B cell (primary cell): ENCODE data around the gene CEMIP. TPM values are rescaled to one million over a fixed set of nuclear protein-coding genes. Genes with fewer than 3 reads are reported as not detected.

Source experiments
- ATAC-seq: fragments of 200-7000 bp; cut with Tn5 transposase; one replicate; pipeline ENCODE4 v1.10.0; 2021; ENCODE audit warnings: low read depth, mild to moderate bottlenecking, moderate number of reproducible peaks, moderate library complexity
- CTCF ChIA-PET: fragments of 350-600 bp; sonication (Branson Sonifier 250); formaldehyde crosslinking; loops from one replicate; lab custom pipeline; 2021; ENCODE audit warnings: antibody characterized with exemption, inconsistent platforms; lab: Charles Lee
- POLR2A ChIA-PET: fragments of 350-600 bp; sonication (Branson Sonifier 250); formaldehyde crosslinking; loops from one replicate; lab custom pipeline; 2021; ENCODE audit warnings: antibody characterized with exemption; lab: Charles Lee
- DNase-seq: peaks from one replicate; pipeline ENCODE4 v3.0.0; 2013
- H2AFZ ChIP-seq: 2 replicates; pipeline ENCODE4 v1.6.1; 2012; ENCODE audit warnings: mild to moderate bottlenecking, low read depth, low read length; ENCODE audit not compliant: insufficient read depth, poor library complexity, severe bottlenecking
- H3K27ac ChIP-seq, 2 donors: 1 replicate in 1 of 2; 2 replicates in 1 of 2; pipeline ENCODE4 v1.5.1; 2012 to 2013; ENCODE audit warnings: low read length in 2 of 2, mild to moderate bottlenecking in 2 of 2, moderate library complexity in 1 of 2
- H3K27me3 ChIP-seq, 4 experiments: fragments of 200-600 bp in 1 of 4; sonication (generic) in 1 of 4; replicated peaks in 1 of 4; 1 replicate in 2 of 4; 2 replicates in 2 of 4; pipeline versions ENCODE4 v1.6.1 to v1.7.0; 2013 to 2016; ENCODE audit warnings: low read length in 3 of 4, mild to moderate bottlenecking in 2 of 4, mixed read lengths in 1 of 4, moderate library complexity in 1 of 4; ENCODE audit not compliant: insufficient read depth in 4 of 4, control insufficient read depth in 3 of 4; ENCODE audit errors: control extremely low read depth in 1 of 4
- H3K36me3 ChIP-seq, 2 experiments: replicated peaks in 1 of 2; 1 replicate in 1 of 2; 2 replicates in 1 of 2; pipeline versions ENCODE4 v1.6.1 to v1.7.1; 2013; ENCODE audit warnings: low read length in 1 of 2; ENCODE audit not compliant: insufficient read depth in 2 of 2, control insufficient read depth in 1 of 2; ENCODE audit errors: control extremely low read depth in 1 of 2, extremely low read depth in 1 of 2
- H3K4me1 ChIP-seq, 2 donors: fragments of 200-600 bp in 1 of 2; sonication (generic) in 1 of 2; 1 replicate in 1 of 2; 2 replicates in 1 of 2; pipeline versions ENCODE4 v1.5.1 to v1.6.1; 2013 to 2017; ENCODE audit warnings: low read length in 2 of 2; ENCODE audit not compliant: control insufficient read depth in 2 of 2, insufficient read depth in 2 of 2
- H3K4me2 ChIP-seq: replicated peaks from 2 replicates; pipeline ENCODE3; 2012; ENCODE audit warnings: mild to moderate bottlenecking, low read depth, low read length; ENCODE audit not compliant: poor library complexity, severe bottlenecking
- H3K4me3 ChIP-seq, 5 experiments: fragments of 200-600 bp in 1 of 5; sonication (generic) in 1 of 5; 1 replicate in 3 of 5; 2 replicates in 2 of 5; pipeline versions ENCODE4 v1.5.1 to v1.7.0; 2011 to 2016; ENCODE audit warnings: low read length in 4 of 5, mild to moderate bottlenecking in 4 of 5, low read depth in 2 of 5, control low read depth in 1 of 5, moderate library complexity in 1 of 5; ENCODE audit not compliant: insufficient read depth in 1 of 5; ENCODE audit errors: control extremely low read depth in 1 of 5, extremely low read depth in 1 of 5
- H3K79me2 ChIP-seq: fragments of 200-600 bp; sonication (generic); one replicate; pipeline ENCODE4 v1.6.0; 2016; ENCODE audit warnings: low read length; ENCODE audit not compliant: control insufficient read depth, insufficient read depth
- H3K9ac ChIP-seq: fragments of 200-600 bp; sonication (generic); 2 replicates; pipeline ENCODE4 v1.6.1; 2017; ENCODE audit warnings: mild to moderate bottlenecking, low read length, moderate library complexity
- H3K9me3 ChIP-seq, 3 donors: one replicate each; pipeline versions ENCODE4 v1.6.1 to v1.7.1; 2013; ENCODE audit warnings: low read length in 2 of 3; ENCODE audit not compliant: control insufficient read depth in 2 of 3, insufficient read depth in 1 of 3; ENCODE audit errors: control extremely low read depth in 1 of 3
- H4K20me1 ChIP-seq: 2 replicates; pipeline ENCODE4 v1.6.0; 2012; ENCODE audit warnings: mild to moderate bottlenecking, low read length; ENCODE audit not compliant: insufficient read depth, control insufficient read depth, poor library complexity, severe bottlenecking
- H3K27ac Mint-ChIP-seq: one replicate; pipeline ENCODE4 v1.8.0; 2021; ENCODE audit warnings: mixed read lengths
- H3K27me3 Mint-ChIP-seq: one replicate; pipeline ENCODE4 v1.8.0; 2021; ENCODE audit warnings: mixed read lengths
- H3K4me1 Mint-ChIP-seq: one replicate; pipeline ENCODE4 v1.8.0; 2021; ENCODE audit warnings: mixed read lengths
- H3K4me3 Mint-ChIP-seq: one replicate; pipeline ENCODE4 v1.8.0; 2021; ENCODE audit warnings: mixed read lengths
- H3K9me3 Mint-ChIP-seq: one replicate; pipeline ENCODE4 v1.8.0; 2022; ENCODE audit warnings: mixed read lengths; ENCODE audit not compliant: insufficient read depth
- EZH2 ChIP-seq: IDR thresholded peaks from 2 replicates; pipeline ENCODE4 v1.6.1; 2012; ENCODE audit warnings: borderline replicate concordance, low read depth, mild to moderate bottlenecking, moderate library complexity, low read length; ENCODE audit not compliant: insufficient read depth, poor library complexity, severe bottlenecking
- WGBS: methylation state at CpG from one replicate; pipeline ENCODE4 v1.1.5; 2013; ENCODE audit warnings: missing lambda C conversion rate; ENCODE audit not compliant: insufficient coverage; 5-methylcytosine and 5-hydroxymethylcytosine counted together
- intact Hi-C: fragments of 100-400 bp; cut with micrococcal nuclease; formaldehyde crosslinking; loops from one replicate; pipeline ENCODE4 v1.10.0; 2022
- polyA plus RNA-seq: library from polyadenylated mRNA; depleted of rRNA; stranded (reverse); fragments of >200 nt; gene quantifications from 2 replicates; pipeline ENCODE4 v1.2.3, GENCODE V29; 2012
- total RNA-seq, 2 donors: library from RNA; stranded (reverse); fragments of 120-200 nt in 1 of 2; gene quantifications; 1 replicate in 1 of 2; 2 replicates in 1 of 2; pipeline versions ENCODE4 v1.2.3 to v1.2.4, GENCODE V29; 2013 to 2022
- TF ChIP-seq, protein P1 (sequence below): fragments of 200-600 bp; IDR thresholded peaks from one replicate; pipeline ENCODE4 v1.8.0; 2022; ENCODE audit warnings: antibody characterized with exemption, mild to moderate bottlenecking

The CEMIP gene
- total and polyA plus RNA-seq, 2 donors (not counting 1 experiment from before 2014, with no cell fraction given): 0.32 TPM; not detected in 1

DNA sequence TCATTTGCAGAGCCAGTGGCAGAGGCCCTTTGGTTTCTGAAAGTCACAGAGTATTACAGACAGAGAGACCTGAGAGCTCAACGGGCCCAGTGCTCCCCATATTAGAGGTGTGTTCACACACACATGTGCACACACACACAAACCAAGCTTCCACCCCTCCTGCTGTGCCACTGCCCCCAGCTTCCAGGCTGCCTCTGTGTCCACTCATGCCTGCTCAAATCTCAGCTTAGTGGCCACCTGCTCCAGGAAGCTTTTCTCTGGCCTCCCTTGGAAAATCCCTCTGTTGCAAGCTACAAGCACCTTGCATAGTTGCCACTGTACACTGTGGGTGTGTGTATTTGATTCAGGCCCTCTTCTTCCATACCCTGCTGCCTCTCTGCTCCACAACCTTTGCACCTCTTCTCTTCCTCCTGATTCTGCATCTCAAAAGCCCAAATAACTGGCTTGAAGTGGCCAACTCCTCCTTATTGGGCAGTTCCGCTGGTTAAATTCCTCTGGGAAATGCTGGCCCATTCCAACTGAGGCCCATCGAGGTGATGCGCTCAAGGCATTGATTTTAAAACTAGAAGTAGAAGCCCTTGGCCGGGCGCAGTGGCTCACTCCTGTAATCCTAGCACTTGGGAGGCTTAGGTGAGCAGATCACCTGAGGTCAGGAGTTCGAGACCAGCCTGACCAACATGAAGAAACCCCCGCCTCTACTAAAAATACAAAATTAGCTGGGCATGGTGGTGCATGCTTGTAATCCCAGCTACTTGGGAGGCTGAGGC is 187.4 kb downstream of the CEMIP start:
- H3K9ac ChIP-seq: no peak overlapping the region
- H3K79me2 ChIP-seq: peaks cover 10% of the 10 kb centered on the region
- ATAC-seq (no peak), DNase-seq (no peak)
- H3K27me3 ChIP-seq: no peaks in the 10 kb centered on the region
- Mint-ChIP-seq H3K9me3 (peaks cover 3% of the 10 kb centered on the region), H3K27ac (no peak overlapping the region), H3K4me1 (peaks cover 7% of the 10 kb centered on the region), H3K4me3 (no peak overlapping the region), H3K27me3 (no peaks in the 10 kb centered on the region)
- intact Hi-C loops: no loop called here
- 100% methylated on average over 6 of the region's 8 CpGs for WGBS
- no peaks in the 10 kb centered on the region for H3K4me1 ChIP-seq
- POLR2A ChIA-PET: no interaction called here
- TF ChIP-seq, protein P1, sequence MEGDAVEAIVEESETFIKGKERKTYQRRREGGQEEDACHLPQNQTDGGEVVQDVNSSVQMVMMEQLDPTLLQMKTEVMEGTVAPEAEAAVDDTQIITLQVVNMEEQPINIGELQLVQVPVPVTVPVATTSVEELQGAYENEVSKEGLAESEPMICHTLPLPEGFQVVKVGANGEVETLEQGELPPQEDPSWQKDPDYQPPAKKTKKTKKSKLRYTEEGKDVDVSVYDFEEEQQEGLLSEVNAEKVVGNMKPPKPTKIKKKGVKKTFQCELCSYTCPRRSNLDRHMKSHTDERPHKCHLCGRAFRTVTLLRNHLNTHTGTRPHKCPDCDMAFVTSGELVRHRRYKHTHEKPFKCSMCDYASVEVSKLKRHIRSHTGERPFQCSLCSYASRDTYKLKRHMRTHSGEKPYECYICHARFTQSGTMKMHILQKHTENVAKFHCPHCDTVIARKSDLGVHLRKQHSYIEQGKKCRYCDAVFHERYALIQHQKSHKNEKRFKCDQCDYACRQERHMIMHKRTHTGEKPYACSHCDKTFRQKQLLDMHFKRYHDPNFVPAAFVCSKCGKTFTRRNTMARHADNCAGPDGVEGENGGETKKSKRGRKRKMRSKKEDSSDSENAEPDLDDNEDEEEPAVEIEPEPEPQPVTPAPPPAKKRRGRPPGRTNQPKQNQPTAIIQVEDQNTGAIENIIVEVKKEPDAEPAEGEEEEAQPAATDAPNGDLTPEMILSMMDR: no peak
- H4K20me1 ChIP-seq: peaks cover 13% of the 10 kb centered on the region
- peaks cover 0 to 18% of the 10 kb centered on the region in 2 experiments for H3K36me3 ChIP-seq
- H3K27ac ChIP-seq: no peak overlapping the region
- no peaks in the 10 kb centered on the region for H3K9me3 ChIP-seq
- H2AFZ ChIP-seq: no peak overlapping the region
- H3K4me3 ChIP-seq: no peak overlapping the region
- H3K4me2 ChIP-seq: no peak overlapping the region
- CTCF ChIA-PET: interaction anchor here (7.2 kb wide), 1 partner anchor 511 kb away, joined by 102 read pairs; no protein-coding TSS in a partner anchor

DNA sequence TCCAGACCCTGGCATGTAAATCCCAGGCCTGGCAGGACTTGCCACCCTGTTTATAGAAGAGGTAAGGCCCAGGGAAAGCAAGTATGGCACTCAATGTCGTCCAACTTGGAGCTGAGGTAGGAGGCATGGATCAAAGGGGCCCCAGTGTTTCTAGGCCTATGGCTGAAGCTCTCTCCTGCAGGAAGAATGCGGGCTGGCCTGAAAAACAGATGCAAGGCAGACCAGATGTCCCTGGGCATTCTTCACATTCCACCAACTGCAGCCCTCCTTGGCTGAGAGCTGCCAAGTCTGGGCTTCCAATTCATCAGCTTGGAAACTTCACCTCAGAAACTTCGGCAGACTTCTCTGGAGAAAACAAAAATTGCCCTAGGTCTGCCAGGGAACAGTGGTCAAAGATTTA is 188.3 kb downstream of the CEMIP start:
- DNase-seq (no peak), ATAC-seq (no peak)
- Mint-ChIP-seq H3K9me3 (peaks cover 3% of the 10 kb centered on the region), H3K4me1 (peaks cover 7% of the 10 kb centered on the region), H3K27me3 (no peaks in the 10 kb centered on the region), H3K4me3 (no peak overlapping the region), H3K27ac (no peak overlapping the region)
- no peak for TF ChIP-seq EZH2
- TF ChIP-seq, protein P1: no peak
- no peaks in the 10 kb centered on the region for H3K27me3 ChIP-seq
- peaks cover 17% of the 10 kb centered on the region for H3K79me2 ChIP-seq
- WGBS: 100% methylated on average over 3 of the region's 3 CpGs
- no peaks in the 10 kb centered on the region for H3K4me1 ChIP-seq
- H3K4me3 ChIP-seq: no peak overlapping the region
- H2AFZ ChIP-seq: no peak overlapping the region
- no peak overlapping the region for H3K27ac ChIP-seq
- no peak overlapping the region for H3K9ac ChIP-seq
- peaks cover 17% of the 10 kb centered on the region for H4K20me1 ChIP-seq
- intact Hi-C loops: no loop called here
- H3K9me3 ChIP-seq: no peaks in the 10 kb centered on the region
- no peak overlapping the region for H3K4me2 ChIP-seq
- CTCF ChIA-PET: interaction anchor here (0.7 to 7.2 kb wide), 5 partner anchors 20 to 517 kb away, joined by 4 to 102 read pairs (median 4); no protein-coding TSS in a partner anchor
- POLR2A ChIA-PET: no interaction called here
- H3K36me3 ChIP-seq: peaks cover 0 to 20% of the 10 kb centered on the region in 2 experiments
